Germinal center (tissue), 1 donor: ENCODE data around the gene PPFIA4.
"Not testable (repeated sequence)": the region's sequence is repeated elsewhere in the genome, so short reads cannot be mapped to it uniquely, and the experiment has no call there.

ENCODE experiments used
- DNase-seq: peaks from one replicate; pipeline ENCODE4 v3.0.0; 2012; ENCODE audit warnings: mixed read lengths, low spot score

PPFIA4 gene

DNA sequence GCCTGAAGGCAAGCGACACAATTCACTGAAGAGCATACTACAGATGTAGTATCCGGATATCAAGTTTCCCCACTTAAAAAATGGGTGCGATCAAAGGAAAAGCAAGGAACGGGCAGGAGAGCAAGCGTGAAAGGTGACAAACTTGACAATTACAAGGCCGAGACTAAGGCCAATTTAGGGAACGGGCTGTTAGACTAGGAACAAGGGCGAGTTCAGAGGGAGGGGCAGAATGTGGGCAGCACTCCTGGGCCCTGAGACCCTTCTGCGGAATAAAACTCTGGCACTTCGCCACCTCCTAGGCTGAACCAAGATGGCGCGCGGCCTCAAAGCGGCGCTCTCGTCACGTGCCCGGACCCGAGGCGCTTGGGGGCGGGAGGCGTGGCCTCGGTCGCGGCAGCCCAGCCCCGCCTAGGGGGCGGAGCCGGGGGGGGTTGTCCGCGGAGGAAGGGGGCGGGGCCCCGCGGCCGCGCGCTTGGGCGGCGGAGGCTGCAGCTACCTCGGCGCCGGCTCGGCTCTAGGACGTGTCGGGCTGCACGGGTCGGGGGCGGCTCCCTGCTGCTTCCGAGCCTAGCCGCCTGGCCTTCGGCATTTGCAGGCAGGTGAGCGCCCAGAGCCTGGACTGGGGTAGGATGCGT lies at the start of gene PPFIA4:
TSS of gene PPFIA4 (plus strand) at position 461 of the 635 bp plus-strand sequence. CDS start 12,518 bp downstream, outside the sequence.
- DNase-seq, result peak; percentile 95

DNA sequence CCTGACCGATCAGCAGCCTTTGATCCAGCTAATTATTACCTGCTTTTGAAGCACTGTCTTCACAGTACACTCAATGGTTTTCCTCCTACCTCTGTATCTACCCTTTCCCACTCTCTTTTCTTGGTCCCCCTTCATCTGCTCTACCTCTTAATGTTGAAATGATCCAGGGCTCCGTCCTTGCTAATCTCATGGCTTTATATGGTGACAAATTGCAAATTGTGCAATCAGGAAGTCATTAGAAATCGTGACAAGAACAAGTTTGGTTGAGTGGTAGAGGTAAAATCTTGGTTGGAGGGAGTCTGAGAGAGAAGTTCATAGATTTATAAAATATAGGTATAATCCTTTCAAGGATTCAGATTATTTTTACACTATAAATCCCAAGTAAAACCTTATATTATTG lies 49.7 kb upstream of the PPFIA4 start:
- DNase-seq, result no peak

DNA sequence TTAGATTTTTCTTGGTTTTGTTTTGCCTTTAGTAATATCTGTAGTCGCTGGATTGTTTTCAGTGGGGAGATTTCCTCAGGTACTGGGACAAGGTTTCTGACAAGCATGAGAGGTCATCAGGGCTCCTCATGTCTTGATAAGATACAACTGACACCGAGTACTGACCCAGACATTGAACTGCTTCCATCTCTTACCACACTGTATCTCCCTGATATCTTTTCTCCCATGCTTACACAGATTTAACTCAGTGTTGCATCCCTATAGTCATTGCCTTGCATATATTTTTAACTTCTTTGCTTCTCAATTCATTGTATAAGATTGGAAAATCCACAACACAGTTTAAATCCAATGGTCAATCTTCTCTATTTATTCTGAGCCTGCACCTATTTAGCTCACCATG lies 46.8 kb upstream of the PPFIA4 start:
- no peak for DNase-seq

- no peak for DNase-seq
Observed at GRCh38 chr1:202981939-202982338, 44.4 kb upstream of the PPFIA4 start.

DNA sequence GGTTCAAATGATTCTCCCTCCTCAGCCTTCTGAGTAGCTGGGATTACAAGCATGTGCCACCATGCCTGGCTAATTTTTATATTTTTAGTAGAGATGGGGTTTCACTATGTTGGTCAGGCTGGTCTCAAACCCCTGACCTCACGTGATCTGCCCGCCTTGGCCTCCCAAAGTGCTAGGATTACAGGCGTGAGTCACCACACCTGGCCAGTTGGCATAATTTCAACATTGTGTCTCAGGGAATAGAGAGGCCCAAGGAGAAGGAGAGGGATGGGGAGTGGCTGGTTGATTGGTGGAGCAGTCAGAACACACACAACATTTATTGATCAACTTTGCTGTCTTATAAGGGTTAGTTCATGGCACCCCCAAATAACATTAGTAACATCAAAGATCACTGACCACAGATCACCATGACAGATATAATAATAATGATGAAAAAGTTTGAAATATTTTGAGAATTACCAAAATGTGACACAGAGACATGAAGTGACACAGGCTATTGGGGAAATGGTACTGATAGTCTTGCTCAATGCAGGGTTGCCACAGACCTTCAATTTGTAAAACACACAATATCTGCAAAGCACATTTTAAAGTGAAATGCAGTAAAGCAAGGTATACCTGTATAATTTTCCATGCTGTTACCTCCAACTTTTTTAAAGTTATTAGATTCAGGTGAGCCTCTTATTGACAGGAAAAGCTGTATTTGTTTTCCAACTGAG lies 43.4 kb upstream of the PPFIA4 start:
- no peak for DNase-seq

- not testable (repeated sequence) for DNase-seq
Observed at GRCh38 chr1:202986120-202986519, 40.2 kb upstream of the PPFIA4 start.

GRCh38 chr1:202987255-202987654 lies 39.0 kb upstream of the PPFIA4 start:
- no peak for DNase-seq

- no peak for DNase-seq
Observed at GRCh38 chr1:202987922-202988583, 38.2 kb upstream of the PPFIA4 start.

GRCh38 chr1:202989879-202990278 lies 36.4 kb upstream of the PPFIA4 start:
- DNase-seq, result no peak

DNA sequence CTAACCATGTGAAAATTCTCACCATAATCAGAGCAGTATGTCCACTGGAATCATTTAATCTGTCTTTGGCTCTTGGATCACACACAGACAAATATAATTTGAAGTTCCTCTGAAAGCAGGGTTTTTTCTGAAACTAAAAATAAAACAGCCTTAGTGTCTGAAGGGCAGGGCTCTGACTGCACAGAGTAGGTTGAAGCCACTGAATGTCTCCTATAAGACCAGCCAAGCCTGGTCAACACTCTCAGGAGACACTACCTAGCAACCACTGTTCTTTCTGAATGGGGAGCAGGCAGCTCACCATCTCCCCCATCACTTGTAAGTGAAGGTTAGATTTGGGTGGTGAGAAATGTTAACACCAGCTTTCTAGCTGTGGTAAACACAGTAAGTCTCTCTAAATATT lies 35.2 kb upstream of the PPFIA4 start:
- DNase-seq, result no peak

DNA sequence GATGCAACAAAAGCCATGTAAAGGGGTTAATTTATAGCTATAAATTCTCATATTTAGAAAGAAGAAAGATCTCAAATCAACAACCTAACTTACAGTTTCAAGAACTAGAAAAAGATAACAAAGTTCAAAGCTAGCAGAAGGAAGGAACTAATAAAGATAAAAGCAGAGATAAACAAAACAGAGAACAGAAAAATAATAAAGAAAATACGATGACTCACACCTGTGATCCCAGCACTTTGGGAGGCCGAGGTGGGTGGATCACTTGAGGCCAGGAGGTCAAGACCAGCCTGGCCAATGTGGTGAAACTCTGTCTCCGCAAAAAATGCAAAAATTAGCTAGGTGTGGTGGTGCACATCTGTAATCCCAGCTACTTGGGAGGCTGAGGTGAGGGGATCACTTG lies 31.5 kb upstream of the PPFIA4 start:
- DNase-seq, result no peak

DNA sequence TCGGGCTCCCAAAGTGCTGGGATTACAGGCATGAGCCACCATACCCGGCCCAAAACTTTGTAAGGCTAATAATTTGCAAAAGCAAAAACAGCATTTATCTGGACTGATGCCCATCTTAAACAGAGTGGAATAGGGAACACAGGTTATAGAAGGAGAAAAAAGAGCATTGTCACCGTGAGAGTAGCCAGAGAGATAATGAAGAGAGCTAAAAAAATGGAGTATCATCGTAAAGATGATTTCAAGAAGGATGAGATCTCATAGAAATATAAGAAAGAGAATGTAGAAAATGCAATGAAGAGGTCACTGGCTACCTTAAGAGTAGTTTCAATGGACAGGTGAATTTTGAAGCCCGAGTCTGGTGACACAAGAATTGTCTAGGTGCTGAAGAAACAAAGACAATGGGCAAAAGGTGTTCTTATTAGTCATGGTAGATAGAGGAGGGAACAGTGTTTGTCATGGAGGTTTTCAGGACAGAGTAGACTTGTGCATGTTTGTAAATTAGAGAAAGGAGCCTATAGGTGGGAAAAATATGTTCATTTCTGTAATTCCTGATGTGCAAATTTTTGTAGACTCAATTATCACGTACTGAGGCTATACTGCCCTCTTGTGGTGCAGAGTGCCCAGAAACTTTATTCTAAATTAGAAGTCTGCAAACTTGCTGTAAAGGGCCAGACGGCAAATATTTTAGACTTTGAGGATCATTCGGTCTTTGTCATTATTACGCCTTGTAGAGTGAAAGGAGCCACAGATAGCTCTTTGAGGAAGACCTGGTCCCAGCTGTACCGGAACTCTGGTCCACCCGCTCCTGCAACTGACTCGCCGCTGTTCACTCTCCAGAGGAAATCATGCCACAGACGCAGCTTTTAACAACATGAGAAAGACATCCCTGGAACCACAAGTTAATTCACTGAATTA lies 27.2 kb upstream of the PPFIA4 start:
- DNase-seq, result peak; percentile 44

DNA sequence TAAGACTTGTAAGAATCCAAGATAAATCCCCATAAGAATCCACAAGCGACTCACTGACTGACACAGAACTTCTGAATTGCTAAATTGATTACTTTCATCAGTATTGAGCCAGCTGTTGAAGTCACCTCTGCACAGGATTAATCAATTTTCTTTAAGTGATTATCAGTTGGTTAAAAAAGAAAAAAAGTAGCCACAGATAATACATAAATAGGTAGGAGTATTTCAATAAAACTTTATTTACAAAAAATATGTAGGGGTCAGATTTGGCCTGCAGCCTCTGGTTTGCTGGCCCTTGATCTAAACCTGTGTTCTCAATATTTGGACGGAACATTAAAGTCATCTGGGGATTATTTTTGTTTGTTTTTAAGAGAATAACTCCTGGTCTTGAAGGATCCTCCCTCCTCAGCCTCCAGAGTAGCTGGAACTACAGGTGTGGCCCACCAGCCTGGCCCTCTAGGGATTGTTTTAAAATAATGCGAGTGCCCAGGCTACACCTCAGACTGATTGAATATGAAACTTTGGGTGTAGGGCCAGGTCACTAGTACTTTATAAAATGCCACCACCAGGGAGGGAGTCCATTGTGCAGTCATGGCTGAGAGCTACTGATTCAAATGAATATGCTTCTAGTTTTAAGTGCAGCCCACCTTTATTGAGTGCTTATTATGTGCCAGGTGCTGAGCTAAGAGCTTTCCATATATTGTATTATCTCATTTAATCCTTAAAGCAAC lies 25.9 kb upstream of the PPFIA4 start:
- no peak for DNase-seq

DNA sequence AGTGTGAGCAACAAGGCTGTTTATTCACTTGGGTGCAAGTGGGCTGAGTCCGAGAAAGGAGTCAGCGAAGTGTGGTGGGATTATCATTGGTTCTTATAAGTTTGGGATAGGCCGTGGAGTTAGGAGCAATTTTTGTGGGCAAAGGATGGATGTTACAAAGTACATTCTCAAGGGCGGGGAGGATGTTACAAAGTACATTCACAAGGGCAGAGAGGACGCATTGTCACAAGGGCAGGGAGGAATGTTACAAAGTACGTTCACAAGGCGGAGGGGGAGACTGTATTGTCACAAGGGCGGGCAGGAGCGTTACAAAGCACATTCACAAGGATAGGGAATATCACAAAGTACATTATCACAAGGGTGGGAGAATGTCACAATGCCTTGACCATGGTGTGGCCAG lies 24.3 kb upstream of the PPFIA4 start:
- no peak for DNase-seq

DNA sequence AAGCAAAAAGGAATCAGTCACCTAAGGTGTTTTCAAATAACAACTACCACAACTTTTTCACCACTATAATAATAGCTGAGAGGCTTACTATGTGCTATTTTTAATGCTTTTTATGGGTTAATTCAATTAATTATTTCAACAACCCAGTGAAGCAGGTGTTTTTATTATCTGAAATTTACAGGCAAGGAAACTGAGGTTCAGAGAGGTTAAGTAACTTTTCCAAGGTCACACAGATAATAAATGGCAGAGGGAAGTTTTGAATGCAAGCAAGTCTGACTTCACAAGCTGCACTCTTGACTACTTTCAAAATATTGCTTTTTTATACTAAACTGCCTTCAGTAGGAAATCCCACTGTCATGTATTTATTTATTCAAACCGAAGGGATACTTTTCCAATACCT lies 23.3 kb upstream of the PPFIA4 start:
- DNase-seq, result no peak

DNA sequence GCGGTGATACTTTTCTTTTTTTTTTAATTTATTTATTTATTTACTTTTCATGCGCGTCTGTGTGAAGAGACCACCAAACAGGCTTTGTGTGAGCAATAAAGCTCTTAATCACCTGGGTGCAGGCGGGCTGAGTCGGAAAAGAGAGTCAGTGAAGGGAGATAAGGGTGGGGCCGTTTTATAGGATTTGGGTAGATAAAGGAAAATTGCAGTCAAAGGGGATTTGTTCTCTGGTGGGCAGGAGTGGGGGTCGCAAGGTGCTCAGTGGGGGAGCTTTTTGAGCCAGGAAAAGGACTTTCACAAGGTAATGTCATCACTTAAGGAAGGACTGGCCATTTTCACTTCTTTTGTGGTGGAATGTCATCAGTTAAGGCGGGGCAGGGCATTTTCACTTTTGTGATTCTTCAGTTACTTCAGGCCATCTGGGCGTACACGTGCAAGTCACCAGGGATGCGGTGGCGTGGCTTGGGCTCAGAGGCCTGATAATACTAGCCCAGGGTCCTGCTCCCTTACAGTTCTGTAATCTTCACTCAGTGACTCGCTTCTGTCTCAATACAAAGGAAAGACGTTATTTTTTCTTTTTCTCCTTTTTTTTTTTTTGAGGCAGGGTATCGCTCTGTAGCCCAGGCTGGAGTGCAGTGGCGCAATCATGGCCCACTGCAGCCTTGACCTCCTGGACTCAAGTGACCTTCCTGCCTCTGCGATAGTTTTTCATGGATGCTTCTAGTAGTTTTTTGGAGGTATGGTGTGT lies 20.7 kb upstream of the PPFIA4 start:
- DNase-seq, result not testable (repeated sequence)

- peak; percentile 89 for DNase-seq
Observed at GRCh38 chr1:203006948-203007871, 19.1 kb upstream of the PPFIA4 start, which contains the start of gene TMEM183A. TSS of gene TMEM183A (plus strand) at chr1:203007374. CDS start at chr1:203007466, 92 bp downstream.

- DNase-seq, result no peak
Observed at GRCh38 chr1:203009185-203009584, 17.1 kb upstream of the PPFIA4 start.

- DNase-seq, result no peak
Observed at GRCh38 chr1:203011582-203011981, 14.7 kb upstream of the PPFIA4 start.

DNA sequence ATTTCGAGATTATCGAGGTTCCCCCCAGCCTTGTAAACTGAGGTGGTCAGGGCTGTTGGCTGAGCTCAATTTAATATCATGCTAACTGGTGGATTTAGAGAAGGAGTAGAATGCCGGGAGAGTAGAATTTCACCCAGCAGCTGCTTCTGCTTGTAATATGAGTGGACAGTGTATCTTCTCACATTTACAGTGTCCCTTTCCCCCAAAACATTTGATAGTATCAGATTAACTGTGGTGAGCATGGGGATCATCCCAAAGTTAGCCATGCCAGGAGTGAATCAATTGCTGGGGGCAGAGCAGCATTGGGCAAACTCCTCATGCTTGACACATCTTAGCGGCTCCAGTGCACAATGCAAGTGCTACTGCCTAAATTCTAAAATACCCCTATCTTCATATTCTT lies 9.2 kb upstream of the PPFIA4 start:
- DNase-seq, result no peak
